IPS-11a (cell line): ENCODE measurements around the gene CAVIN1.
"Not testable (repeated sequence)": the region's sequence is repeated elsewhere in the genome, so short reads cannot be mapped to it uniquely, and the experiment has no call there.

Source experiments
- H3K4me3 ChIP-seq: one replicate; pipeline ENCODE4 v1.5.1; 2013; ENCODE audit warnings: low read depth, low read length, control low read depth

Gene CAVIN1

DNA sequence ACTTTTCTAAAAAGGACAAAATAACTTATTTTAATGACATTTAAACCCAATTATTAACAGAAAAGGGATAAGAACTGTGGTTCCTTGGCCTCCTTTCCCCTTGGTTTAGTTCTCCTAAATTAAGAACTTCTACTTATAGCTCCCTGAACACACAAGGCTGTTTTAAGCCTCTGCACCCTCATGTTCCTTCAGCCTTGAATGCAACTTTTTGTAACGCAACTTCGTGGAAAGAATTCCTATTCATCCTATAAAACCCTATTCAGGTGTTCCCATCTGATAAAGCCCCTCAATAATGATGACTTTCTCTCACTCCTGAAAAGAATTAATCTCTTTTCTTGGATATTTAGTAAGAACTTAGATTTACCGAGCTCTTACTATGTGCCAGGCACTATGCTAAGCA lies 41.2 kb downstream of the CAVIN1 start:
- H3K4me3 ChIP-seq: no peak overlapping the region

DNA sequence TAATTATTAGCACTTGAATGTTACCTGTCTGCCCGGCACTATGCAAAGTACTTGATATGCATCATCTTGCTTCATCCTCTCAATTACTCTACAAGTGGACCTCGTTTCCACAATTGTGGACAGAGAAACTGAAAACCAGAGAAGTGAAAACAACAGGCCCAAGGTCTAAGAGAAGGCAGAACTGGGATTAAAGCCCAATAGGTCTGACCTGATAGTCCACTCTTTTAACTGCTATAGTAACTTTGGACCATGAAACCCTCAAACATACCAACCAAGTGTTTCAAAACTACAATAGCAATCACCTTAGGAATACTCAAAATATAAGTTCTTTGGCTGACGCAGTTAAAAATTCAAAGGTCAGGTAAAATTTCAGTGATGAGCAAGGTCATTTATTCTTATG lies 42.1 kb downstream of the CAVIN1 start:
- H3K4me3 ChIP-seq: no peak overlapping the region

DNA sequence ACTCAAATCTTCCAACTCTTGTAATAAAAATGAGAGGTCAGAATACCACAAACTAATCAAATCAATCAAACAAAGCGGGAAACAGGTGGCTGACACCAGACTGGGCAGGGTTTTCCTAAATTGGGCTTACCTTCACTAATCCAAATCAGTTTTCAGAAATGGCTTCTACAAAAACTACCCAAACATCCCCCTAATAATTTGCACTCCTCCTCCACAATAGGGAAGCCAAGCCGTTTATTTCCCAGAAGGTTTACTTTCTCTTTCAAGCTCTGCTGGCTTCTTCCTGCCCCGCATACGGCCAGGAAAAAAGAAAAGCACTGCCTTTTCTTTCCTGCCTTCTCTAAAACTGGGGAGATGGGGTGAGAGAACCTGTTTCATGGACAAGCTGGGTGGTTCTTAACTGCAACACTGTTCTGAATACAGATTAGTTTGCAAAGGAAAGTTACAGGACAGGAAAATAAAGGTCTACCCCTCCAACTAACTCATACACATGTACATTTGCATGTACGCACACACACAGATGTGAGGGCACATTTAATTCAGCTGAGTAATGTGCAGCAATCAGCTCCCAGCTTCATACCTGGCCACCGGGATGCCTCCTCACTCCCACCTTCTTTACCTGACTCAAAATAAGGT lies 44.0 kb downstream of the CAVIN1 start:
- H3K4me3 ChIP-seq: no peak overlapping the region

DNA sequence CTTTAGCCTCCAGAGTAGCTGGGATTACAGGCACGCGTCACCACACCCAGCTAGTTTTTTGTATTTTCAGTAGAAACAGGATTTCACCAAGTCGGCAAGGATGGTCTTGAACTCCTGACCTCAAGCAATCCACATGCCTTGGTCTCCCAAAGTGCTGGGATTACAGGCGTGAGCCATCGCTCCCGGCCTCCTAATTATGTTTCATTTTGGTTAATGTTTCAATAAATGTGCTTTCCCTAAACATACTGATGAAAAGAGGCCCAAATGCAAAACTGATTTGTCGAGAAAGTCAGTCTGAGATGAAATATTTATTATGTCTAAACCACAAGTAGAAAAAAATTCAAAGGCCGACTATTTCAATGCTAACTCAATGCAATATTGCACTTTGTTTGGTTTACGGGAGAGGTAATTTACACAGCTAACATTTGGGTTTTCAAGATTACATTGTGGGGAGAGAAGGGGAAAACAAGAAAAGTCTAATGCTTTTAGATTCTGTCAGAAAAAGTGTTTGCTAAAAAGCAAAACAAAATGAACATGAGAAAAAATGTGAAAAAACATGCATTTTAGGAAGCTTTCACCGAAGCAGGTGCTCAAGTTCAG lies 44.6 kb downstream of the CAVIN1 start:
- H3K4me3 ChIP-seq: no peak overlapping the region

DNA sequence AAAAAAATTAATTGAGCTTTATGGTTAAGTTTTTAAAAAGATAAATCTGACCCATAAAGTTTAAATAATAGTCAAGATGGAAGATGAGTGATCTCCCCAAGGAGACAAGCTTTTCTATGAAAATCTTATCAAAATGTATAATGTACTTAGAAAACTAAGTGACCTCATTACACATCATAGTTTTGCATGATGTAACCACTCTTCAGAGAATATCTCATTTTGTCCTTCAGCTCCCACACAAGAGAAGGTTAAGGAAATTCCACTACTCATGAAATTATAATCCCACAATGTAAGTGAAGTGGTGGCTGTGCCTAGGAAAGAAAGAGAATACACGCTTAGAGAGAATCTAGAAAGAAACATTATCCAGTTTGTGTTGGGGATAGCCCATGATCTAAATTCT lies 49.2 kb downstream of the CAVIN1 start:
- no peak overlapping the region for H3K4me3 ChIP-seq

DNA sequence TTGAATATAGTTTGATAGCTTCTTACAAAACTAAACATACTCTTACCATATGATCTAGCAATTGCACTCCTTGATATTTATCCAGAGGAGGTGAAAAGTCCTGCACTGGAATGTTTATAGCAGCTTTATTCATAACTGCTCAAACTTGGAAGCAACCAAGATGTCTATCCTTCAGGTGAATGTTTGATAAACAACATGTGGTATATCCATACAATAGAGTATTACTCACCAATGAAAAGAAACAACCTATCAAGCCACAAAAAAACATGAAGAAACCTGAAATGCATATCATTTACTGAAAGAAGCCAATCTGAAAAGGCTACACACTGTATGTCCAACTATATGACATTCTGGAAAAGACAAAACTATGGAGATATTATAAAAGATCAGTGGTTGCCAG lies 50.9 kb downstream of the CAVIN1 start:
- H3K4me3 ChIP-seq: no peak overlapping the region

DNA sequence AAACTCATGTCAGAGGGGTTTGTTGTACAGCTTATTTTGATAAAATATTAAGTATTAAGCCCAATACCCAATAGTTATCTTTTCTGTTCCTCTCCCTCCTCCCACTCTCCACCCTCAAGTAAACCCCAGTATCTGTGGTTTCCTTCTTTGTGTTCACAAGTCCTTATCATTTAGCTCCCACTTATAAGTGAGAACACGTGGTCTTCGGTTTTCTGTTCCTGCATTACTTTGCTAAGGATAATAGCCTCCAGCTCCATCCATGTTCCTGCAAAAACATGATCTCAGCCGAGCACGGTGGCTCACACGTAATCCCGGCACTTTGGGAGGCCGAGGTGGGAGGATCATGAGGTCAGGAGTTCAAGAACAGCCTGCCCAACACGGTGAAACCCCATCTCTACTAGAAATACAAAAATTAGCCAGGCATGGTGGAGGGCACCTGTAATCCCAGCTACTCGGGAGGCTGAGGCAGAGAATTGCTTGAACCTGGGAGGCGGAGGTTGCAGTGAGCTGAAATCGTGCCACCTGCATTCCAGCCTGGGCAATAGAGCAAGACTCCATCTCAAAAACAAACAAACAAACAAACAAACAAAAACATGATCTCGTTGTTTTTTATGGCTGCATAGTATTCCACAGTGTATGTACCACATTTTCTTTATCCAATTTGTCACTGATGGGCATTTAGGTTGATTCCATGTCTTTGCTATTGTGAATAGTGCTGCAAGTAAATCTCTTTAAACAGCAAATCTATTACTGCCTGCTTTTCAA lies 54.1 kb downstream of the CAVIN1 start:
- not testable (repeated sequence) for H3K4me3 ChIP-seq

DNA sequence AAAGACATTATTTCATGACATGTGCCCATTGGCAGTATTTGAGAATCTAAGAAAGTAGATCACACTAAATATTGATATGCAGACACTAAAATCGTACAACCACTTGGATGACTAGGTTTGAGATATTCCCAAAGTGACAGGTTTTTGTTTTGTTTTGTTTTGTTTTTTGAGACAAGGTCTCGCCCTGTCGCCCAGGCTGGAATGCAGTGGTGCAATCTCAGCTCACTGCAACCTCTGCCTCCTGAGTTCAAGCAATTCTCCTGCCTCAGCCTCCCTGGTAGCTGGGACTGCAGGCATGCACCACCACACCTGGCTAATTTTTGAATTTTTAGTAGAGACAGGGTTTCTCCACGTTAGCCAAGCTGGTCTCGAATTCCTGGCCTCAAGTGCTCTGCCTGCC lies 54.7 kb downstream of the CAVIN1 start:
- not testable (repeated sequence) for H3K4me3 ChIP-seq

DNA sequence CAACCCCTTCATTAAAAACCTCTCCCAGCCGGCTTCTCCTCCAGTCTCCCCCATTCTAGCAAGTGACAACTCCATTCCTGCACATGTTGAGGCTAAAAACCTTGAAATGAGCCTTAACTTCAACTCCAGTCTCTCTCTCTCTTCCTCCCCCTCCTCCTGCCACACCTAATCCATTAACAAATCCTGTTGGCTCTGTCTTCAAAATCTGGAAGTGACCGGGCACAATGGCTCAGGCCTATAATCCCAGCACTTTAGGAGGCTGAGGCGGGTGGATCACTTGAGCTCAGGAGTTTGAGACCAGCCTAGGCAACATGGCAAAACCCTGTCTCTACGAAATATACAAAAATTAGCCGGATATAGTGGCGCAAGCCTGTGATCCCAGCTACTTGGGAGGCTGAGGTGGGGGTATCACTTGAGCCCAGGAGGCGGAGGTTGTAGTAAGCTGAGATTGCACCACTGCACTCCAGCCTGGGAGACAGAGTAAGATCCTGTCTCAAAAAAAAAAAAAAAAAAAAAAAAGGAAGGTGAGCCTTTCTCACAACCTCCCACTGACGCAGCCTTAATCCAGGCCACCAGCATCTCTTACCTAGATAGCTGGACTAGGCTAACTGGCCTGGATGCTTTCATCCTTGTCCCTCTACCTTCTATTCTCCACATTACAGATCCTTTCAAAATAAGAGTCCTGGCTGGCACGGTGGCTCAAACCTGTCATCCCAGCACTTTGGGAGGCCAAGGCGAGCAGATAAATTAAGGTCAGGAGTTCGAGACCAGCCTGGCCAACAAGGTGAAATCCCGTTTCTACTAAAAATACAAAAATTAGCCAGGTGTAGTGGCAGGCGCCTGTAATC lies 56.7 kb downstream of the CAVIN1 start:
- H3K4me3 ChIP-seq: not testable (repeated sequence)

DNA sequence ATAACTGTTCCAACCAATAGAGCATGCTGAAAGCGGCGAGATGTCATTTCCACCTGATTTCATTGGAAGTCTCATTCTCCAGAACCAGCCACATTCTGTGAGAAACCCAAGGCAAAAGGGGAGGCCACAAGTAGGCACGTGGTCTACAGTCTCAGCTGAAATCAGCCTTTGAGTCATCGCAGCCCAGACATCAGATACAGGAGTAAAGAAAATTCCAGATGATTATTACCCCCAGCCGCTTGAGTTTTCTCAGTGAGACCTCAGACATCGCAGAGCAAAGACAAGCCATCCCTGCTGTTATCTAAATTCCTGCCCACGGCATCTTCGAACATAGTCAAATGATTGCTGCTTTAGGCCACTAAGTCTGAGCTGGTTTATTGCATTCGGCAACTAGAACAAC lies 57.9 kb downstream of the CAVIN1 start:
- H3K4me3 ChIP-seq: no peak overlapping the region

DNA sequence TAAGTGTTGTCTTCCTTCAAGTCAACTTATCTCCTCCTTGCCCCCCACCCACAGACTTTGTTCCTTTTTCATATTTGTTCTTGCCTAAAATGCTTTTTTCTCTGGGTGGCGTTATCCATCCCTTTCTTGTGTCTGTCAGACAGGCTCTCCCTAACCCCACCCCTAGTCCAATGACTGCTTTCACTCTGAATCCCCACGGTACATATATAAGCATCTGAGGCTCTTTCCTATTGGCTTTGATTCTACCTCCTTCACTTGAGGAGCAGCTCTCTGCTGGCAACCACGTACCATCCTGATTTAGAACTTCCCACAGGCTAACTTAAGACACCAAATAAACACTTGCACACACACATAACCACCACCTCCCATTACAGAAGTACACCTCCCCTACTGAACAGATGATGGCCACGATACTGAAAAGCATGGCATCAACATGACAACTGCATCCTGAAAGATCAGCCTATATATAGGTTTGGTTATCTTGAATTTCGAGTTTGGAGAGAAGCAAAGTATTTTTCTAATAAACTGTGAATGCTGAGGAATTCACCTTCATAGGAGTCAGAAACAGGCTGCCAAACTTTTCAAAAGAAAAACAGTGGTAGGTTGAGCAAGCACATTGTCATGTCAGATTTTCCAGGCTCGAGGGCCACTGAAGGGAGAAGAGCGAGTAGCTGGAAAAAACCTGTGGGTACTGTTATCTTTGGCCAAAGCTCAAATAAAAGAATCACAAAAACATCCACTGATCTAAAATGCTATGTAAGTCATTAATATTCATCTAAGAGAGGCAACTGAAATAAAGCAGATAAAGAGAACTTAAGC lies 59.1 kb downstream of the CAVIN1 start:
- no peak overlapping the region for H3K4me3 ChIP-seq

DNA sequence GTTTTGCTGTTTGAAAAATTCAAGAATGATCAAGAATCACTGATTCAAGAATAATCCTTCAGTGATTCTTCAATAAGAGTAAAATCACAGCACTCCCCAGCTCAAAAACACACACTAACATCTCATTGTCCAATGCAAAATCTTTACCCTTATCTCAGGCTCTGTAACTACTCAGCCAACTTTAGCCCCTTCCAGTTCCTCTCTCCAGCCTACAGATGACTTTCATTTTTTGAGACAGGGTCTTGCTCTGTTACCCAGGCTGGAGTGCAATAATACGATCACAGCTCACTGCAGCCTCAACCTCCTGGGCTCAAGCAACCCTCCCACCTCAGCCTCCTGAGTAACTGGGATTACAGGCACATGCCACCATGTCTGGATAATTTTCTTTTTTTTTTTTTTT lies 59.8 kb downstream of the CAVIN1 start:
- H3K4me3 ChIP-seq: no peak overlapping the region

DNA sequence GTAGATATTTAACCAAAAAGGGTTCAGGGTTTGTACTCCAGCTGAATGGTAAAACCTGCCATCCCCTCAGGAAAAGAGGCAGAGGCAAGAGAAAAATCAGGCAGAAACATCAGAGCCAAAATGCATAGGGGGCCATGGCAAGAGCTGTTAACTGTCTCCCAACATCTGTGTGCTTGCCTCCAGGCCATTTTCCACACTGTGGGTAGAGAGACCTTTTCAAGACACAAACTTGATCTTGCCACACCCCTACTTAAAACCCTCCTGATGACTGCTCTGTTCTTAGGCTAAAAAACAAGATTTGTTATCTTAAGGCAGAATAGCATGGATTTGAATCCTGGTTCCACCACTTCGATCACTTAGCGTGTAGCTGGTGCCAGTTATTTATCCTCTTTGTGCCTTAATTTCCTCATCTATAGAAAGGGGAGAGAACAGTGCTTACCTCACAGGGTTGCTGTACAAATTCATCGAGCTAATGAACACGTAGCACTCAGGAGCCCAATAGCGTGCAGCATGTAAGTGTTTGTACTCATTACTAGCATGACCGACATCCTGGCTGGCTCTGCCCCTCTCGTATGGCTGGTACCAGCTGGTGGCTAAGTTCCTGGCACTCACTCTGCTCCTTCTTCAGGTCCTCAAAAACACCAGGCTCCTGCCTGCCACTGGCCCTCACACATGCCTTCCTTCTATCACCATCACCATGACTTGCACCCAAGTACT lies 60.7 kb downstream of the CAVIN1 start:
- no peak overlapping the region for H3K4me3 ChIP-seq

DNA sequence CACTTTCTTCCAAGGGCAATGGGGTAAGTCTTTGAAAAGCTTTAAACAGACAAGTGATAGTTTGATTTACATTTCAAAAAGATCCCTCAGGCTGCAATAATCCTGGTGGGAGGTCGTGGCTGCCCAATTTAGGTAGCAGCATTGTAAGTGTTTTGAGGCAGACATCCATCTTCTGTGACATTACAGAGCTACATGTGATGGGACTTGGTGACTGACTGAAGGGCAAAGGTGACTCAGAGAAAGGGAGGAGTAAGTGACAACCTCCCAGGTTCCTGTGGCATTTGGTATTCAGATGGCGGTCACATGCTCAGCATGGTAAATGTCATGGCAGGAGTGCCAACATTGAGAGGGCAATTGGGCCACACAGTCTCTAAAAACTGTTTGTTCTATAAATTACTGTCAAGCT lies 61.3 kb downstream of the CAVIN1 start:
- no peak overlapping the region for H3K4me3 ChIP-seq

DNA sequence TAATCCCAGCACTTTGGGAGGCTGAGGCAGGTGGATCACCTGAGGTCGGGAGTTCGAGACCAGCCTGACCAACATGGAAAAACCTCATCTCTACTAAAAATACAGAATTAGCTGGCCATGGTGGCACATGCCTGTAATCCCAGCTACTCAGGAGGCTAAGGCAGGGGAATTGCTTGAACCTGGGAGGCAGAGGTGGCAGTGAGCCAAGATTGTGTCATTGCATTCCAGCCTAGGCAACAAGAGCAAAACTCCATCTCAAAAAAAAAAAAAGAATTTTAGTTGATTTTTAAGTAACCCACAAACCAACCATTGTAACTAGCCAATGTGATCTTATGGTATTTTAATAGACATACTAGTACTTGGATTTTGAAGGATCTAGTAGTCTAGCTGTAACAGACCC lies 62.7 kb downstream of the CAVIN1 start:
- H3K4me3 ChIP-seq: not testable (repeated sequence)

DNA sequence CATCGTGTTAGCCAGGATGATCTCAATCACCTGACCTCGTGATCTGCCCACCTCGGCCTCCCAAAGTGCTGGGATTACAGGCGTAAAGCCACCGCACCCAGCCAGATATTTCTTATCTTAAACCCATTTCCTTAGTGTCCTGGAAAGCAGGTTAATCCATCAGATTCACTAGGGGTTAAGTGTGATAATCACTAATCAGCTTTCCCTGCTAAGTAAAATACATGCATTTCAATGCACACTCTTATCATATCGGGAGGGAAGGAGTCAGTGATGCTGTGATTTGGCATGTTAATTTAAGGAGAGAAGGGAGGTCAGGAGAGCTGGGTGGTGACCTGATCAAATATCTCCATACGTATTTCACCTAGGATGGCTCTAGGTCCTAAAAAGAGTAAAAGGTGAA lies 63.9 kb downstream of the CAVIN1 start:
- no peak overlapping the region for H3K4me3 ChIP-seq

DNA sequence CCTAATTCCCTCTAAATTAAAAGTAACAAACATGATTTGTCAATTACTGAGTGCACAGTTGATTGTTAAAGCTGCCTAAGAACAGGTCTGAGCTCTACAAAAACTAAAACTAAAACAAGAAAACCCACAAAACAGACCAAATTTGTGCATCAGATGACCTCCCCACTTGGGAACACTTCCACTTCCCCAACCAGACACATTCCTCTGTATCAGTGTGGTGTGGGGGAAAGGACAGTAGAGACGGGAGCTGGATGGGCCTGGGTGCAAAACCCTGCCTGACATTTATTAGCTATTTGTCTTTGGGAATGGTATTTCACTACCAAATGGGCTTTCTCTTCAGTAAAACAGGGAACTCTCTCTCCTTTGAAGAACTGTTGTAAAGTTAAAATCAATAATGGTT lies 64.6 kb downstream of the CAVIN1 start:
- H3K4me3 ChIP-seq: no peak overlapping the region

DNA sequence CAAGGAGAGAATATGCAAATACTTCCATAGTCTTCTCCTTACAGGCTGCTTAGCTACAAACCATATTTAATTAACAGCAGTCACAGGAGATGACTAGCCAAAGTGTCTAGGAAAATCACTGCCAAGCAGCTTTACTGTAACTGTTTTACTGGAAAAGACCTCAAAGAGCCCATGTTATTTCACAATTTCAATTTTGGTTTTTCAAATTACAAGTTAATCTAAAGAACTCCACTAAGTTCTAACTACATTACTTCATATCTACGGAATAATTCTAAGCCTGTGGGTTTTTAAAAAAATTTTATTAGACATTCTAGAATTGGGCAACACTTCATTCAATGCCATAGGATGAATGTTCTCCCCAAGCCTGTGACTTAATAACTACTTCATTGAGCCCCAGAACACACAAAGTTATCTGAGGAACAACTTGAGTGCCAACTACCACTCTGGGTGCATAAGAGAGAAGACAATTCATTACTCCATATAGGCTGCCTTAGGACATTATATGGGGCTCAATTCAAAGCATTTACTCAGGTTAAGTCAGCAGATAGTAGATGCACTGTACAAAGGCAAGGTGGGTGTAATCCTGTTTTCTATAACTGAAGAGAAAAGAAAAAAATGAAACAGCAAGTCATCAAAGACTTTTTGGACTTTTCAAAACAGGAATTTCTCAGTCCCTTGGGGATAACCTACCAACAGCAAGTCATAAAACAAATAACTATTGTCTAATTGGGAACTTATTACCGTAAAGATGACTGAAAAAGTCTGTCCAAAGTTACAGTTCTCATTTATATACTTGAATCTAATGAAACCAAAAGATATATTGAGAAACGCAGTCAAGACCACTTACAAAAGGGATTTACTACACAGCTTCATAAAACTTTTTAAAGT lies 67.9 kb downstream of the CAVIN1 start:
- H3K4me3 ChIP-seq: no peak overlapping the region
